ENCODE measurements around the gene MCF2L2. TPM values are rescaled to one million over a fixed set of nuclear protein-coding genes. Genes with fewer than 3 reads are reported as not detected.

The MCF2L2 gene
- total and polyA plus RNA-seq, 2 donors (not counting 3 experiments of a cell fraction or from before 2014, with no cell fraction given), result 0.15 to 1.1 TPM

DNA sequence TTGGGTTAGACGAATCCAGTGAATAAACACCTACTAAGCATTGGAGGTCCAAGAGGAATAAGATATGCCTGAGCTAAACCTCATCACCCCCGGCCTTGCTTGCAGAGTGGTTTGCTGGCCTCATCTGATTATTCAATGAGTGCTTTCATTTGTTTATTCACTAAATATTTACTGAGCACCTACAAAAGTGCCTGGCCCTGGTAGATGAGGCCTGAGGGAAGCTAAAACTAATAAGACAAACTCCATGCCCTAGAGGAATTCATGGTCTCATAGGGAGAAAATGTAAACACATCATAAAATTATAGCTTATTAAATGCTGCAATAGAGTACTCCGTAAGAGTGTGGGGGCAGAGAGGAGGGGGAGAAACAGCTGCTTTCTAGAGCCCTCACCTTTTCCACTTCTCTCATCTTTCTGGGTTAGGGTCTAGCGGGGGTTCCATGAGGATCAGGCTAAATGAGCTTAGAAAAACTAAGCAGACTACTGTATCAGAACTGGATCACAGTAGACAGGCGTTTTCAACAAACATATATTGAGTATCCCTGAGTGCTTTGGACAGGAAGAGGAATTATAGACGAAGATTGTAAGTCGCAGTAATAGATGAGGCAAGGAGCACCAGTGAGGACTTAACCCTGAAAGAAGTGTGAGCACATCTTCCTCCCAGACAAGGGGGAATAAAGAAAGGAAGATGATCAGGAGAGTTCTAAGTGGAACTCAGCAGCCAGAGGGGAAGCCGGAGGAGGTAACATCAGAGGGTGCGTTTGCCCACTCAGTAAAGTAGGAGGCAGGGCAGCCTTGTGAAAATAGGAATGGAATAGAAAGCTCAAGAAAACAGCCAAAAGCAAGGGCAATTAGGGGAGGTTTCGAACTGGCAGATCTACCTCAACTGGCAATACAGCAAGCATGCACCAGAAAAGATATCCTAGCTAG lies 234.4 kb downstream of the MCF2L2 start:
- TF ChIP-seq MYC (IDR thresholded peaks at IDR 0.05; ENCODE audit: low read depth, low read length) (no peak), EZH2 (IDR thresholded peaks at IDR 0.05; ENCODE audit: borderline replicate concordance, low read depth, low read length, severe bottlenecking) (no peak), FOS (IDR thresholded peaks at IDR 0.05; ENCODE audit: borderline replicate concordance, insufficient read depth, low read length) (no peak)
- TF ChIP-seq, protein P1, sequence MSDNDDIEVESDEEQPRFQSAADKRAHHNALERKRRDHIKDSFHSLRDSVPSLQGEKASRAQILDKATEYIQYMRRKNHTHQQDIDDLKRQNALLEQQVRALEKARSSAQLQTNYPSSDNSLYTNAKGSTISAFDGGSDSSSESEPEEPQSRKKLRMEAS (IDR thresholded peaks at IDR 0.05; ENCODE audit: insufficient read depth, insufficient read length), result no peak
- TF ChIP-seq, protein P2, sequence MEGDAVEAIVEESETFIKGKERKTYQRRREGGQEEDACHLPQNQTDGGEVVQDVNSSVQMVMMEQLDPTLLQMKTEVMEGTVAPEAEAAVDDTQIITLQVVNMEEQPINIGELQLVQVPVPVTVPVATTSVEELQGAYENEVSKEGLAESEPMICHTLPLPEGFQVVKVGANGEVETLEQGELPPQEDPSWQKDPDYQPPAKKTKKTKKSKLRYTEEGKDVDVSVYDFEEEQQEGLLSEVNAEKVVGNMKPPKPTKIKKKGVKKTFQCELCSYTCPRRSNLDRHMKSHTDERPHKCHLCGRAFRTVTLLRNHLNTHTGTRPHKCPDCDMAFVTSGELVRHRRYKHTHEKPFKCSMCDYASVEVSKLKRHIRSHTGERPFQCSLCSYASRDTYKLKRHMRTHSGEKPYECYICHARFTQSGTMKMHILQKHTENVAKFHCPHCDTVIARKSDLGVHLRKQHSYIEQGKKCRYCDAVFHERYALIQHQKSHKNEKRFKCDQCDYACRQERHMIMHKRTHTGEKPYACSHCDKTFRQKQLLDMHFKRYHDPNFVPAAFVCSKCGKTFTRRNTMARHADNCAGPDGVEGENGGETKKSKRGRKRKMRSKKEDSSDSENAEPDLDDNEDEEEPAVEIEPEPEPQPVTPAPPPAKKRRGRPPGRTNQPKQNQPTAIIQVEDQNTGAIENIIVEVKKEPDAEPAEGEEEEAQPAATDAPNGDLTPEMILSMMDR (IDR thresholded peaks at IDR 0.05; ENCODE audit: extremely low read depth in 1 of 2, insufficient read depth in 1 of 2, low read depth in 1 of 2, low read length in 2 of 2), result no peak
- FAIRE-seq (no peak), DNase-seq (ENCODE audit: low read depth, low spot score) (no peak)
- no peaks in the 10 kb centered on the region for H3K27me3 ChIP-seq (ENCODE audit: control insufficient read depth in 2 of 2, insufficient read depth in 2 of 2, low read length in 2 of 2)
- no peaks in the 10 kb centered on the region for H3K36me3 ChIP-seq (ENCODE audit: control insufficient read depth in 2 of 2, extremely low read depth in 1 of 2, insufficient read depth in 2 of 2, low read length in 2 of 2)
- intact Hi-C loops (cut with micrococcal nuclease) (no loop called here), dilution Hi-C loops (cut with MboI; ENCODE audit: extremely low pct_ligation_motif_present, low sequenced_read_pairs) (no loop called here)
- no TSS peak for BruUV-seq (replicated peaks)
- H4K20me1 ChIP-seq (replicated peaks; ENCODE audit: control insufficient read depth, extremely low read depth, insufficient read depth, low read length), result no peaks in the 10 kb centered on the region
- H3K4me3 ChIP-seq (replicated peaks in 1 of 3; ENCODE audit: insufficient read depth in 1 of 3, low read depth in 1 of 3, low read length in 3 of 3), result no peak overlapping the region
- POLR2A ChIA-PET, result no interaction called here
- H3K79me2 ChIP-seq (ENCODE audit: control insufficient read depth, insufficient read depth, low read length), result no peaks in the 10 kb centered on the region
- H3K9me3 ChIP-seq (replicated peaks; ENCODE audit: control insufficient read depth, insufficient read depth, low read length), result no peaks in the 10 kb centered on the region
- H2AFZ ChIP-seq (ENCODE audit: low read depth, low read length), result no peak overlapping the region
- H3K4me1 ChIP-seq (ENCODE audit: control insufficient read depth, extremely low read depth, insufficient read depth, low read length), result peaks cover 7% of the 10 kb centered on the region
- no peaks in the 10 kb centered on the region for H3K9me1 ChIP-seq (replicated peaks; ENCODE audit: control insufficient read depth, extremely low read depth, insufficient read depth, low read length)
- CTCF ChIA-PET, result interaction anchor here (1.0 to 2.5 kb wide), 8 partner anchors 9 to 191 kb away, joined by 3 to 22 read pairs (median 5); no protein-coding TSS in a partner anchor
- H3K4me2 ChIP-seq (ENCODE audit: insufficient read depth, low read length), result no peak overlapping the region
- H3K9ac ChIP-seq (replicated peaks; ENCODE audit: extremely low read depth, insufficient read depth, low read length), result no peak overlapping the region
- no peak overlapping the region for H3K27ac ChIP-seq (ENCODE audit: insufficient read depth, low read depth, low read length)
